Panc1 (cell line): ENCODE measurements around the gene SHOX. TPM values are rescaled to one million over a fixed set of nuclear protein-coding genes. Genes with fewer than 3 reads are reported as not detected.

Experiments used
- ATAC-seq: fragments of 200-7000 bp; cut with Tn5 transposase; 2 replicates; pipeline ENCODE4 v1.9.1; 2020; ENCODE audit warnings: mild to moderate bottlenecking, moderate library complexity
- BruUV-seq: library from RNA; stranded (reverse); fragments of 400-500 nt; replicated peaks from 2 replicates; lab custom pipeline; 2021; lab: Mats Ljungman, UMichigan
- CTCF ChIA-PET: fragments of 300-600 bp; sonication (Branson Sonifier 250); formaldehyde crosslinking; loops from one replicate; lab custom pipeline; 2022; ENCODE audit warnings: antibody characterized with exemption; lab: Charles Lee
- POLR2A ChIA-PET: fragments of 300-600 bp; sonication (Branson Sonifier 250); formaldehyde crosslinking; loops from one replicate; lab custom pipeline; 2022; ENCODE audit warnings: antibody characterized with exemption; lab: Charles Lee
- DNase-seq: peaks from one replicate; pipeline ENCODE4 v3.0.0-alpha.2; 2010; ENCODE audit warnings: low read depth, low spot score
- H3K27ac ChIP-seq: 2 replicates; pipeline ENCODE4 v1.5.1; 2011; ENCODE audit warnings: mild to moderate bottlenecking, low read length, inconsistent platforms
- H3K27me3 ChIP-seq: fragments of 200-500 bp; sonication (Bioruptor generic); 2 replicates; pipeline ENCODE4 v1.6.0; 2014; ENCODE audit warnings: low read length, inconsistent platforms; ENCODE audit not compliant: control insufficient read depth, insufficient read depth
- H3K36me3 ChIP-seq: fragments of 200-500 bp; sonication (Bioruptor generic); 2 replicates; pipeline ENCODE4 v1.5.1; 2014; ENCODE audit warnings: inconsistent platforms, mild to moderate bottlenecking, low read length, moderate library complexity; ENCODE audit not compliant: control insufficient read depth, insufficient read depth
- H3K4me1 ChIP-seq: 2 replicates; pipeline ENCODE4 v1.5.1; 2011; ENCODE audit warnings: inconsistent platforms, mild to moderate bottlenecking, low read length, moderate library complexity; ENCODE audit not compliant: control insufficient read depth, insufficient read depth
- H3K4me3 ChIP-seq, 2 experiments: 2 replicates each; pipeline ENCODE4 v1.5.1; 2011 to 2012; ENCODE audit warnings: low read depth in 2 of 2, low read length in 2 of 2, mild to moderate bottlenecking in 2 of 2, inconsistent platforms in 1 of 2, moderate library complexity in 1 of 2
- H3K9me3 ChIP-seq: fragments of 200-500 bp; sonication (Bioruptor generic); 2 replicates; pipeline ENCODE4 v1.5.1; 2014; ENCODE audit warnings: low read depth, mild to moderate bottlenecking, inconsistent platforms, low read length, moderate library complexity; ENCODE audit not compliant: control insufficient read depth, insufficient read depth
- CTCF ChIP-seq: fragments of 450-650 bp; IDR thresholded peaks from 2 replicates; pipeline ENCODE4 v1.5.1; 2017; ENCODE audit warnings: mild to moderate bottlenecking
- POLR2AphosphoS5 ChIP-seq: IDR thresholded peaks from 2 replicates; pipeline ENCODE4 v1.6.1; 2012; ENCODE audit warnings: mild to moderate bottlenecking, low read depth, low read length, moderate library complexity
- REST ChIP-seq, 2 experiments: IDR thresholded peaks; 2 replicates each; pipeline ENCODE4 v1.6.1; 2011 to 2012; ENCODE audit warnings: low read depth in 2 of 2, control low read depth in 1 of 2, low read length in 1 of 2, mild to moderate bottlenecking in 1 of 2, moderate library complexity in 1 of 2; ENCODE audit not compliant: insufficient read depth in 1 of 2
- SIN3A ChIP-seq: IDR thresholded peaks from 2 replicates; pipeline ENCODE4 v1.6.1; 2012; ENCODE audit warnings: low read depth, mild to moderate bottlenecking, low read length, moderate library complexity, borderline replicate concordance; ENCODE audit not compliant: insufficient read depth
- TCF7L2 ChIP-seq: IDR thresholded peaks from 2 replicates; pipeline ENCODE4 v1.6.1; 2011; ENCODE audit warnings: mild to moderate bottlenecking, low read depth, low read length, inconsistent platforms
- in situ Hi-C: cut with HindIII; loops from 2 replicates; pipeline ENCODE4 v1.10.0; 2016; ENCODE audit warnings: low sequenced_read_pairs, low pct_unique_long_range_greater_than_20kb
- intact Hi-C: fragments of 100-400 bp; cut with micrococcal nuclease; formaldehyde crosslinking; loops from one replicate; pipeline ENCODE4 v1.10.0; 2022; ENCODE audit not compliant: unreplicated experiment
- total RNA-seq: library from RNA; stranded (reverse); gene quantifications from one replicate; pipeline ENCODE4 v1.2.1, GENCODE V29; 2021; ENCODE audit not compliant: unreplicated experiment

SHOX gene
- total RNA-seq, 1 experiment from 2014 or later = not detected

- intact Hi-C loops = no loop called here
- in situ Hi-C loops = no loop called here
- no peak for TF ChIP-seq REST (IDR thresholded peaks at IDR 0.05; ENCODE audit: insufficient read depth in 1 of 2, low read depth in 2 of 2, low read length in 1 of 2)
- TF ChIP-seq TCF7L2 = no peak
- no peak for TF ChIP-seq SIN3A
- TF ChIP-seq CTCF = no peak
- TF ChIP-seq POLR2AphosphoS5 = no peak
- no peak for DNase-seq
- Histone ChIP-seq H3K36me3 (no peaks in the 10 kb centered on the region), H3K9me3 (no peaks in the 10 kb centered on the region), H3K27me3 (no peaks in the 10 kb centered on the region; the same call in 1 of the 2 replicates), H3K27ac (no peak overlapping the region), H3K4me3 (no peak overlapping the region), H3K4me1 (no peaks in the 10 kb centered on the region)
- BruUV-seq = no TSS peak
- 0 out of 2 replicates have a peak, but pooled peaks have one; percentile 48 for ATAC-seq
- ChIA-PET POLR2A (no interaction called here), CTCF (no interaction called here)
Measured at GRCh38 chrX:626745-627509, 3.7 kb upstream of the SHOX start.

- Histone ChIP-seq H3K27ac (no peak overlapping the region), H3K4me3 (no peak overlapping the region), H3K27me3 (no peaks in the 10 kb centered on the region; the same call in 1 of the 2 replicates), H3K9me3 (no peaks in the 10 kb centered on the region), H3K36me3 (no peaks in the 10 kb centered on the region), H3K4me1 (no peaks in the 10 kb centered on the region)
- TF ChIP-seq SIN3A (no peak), REST (IDR thresholded peaks at IDR 0.05; ENCODE audit: insufficient read depth in 1 of 2, low read depth in 2 of 2, low read length in 1 of 2) (no peak), CTCF (no peak), POLR2AphosphoS5 (no peak), TCF7L2 (no peak)
- ATAC-seq (0 out of 2 replicates have a peak, but pooled peaks have one; percentile 34), DNase-seq (no peak)
- intact Hi-C loops (no loop called here), in situ Hi-C loops (no loop called here)
- BruUV-seq = no TSS peak
- POLR2A ChIA-PET = no interaction called here
- CTCF ChIA-PET = no interaction called here
Measured at GRCh38 chrX:627510-627981, 3.0 kb upstream of the SHOX start.
